HL-60 (cell line): ENCODE data around the gene TIMM44.

Experiments
- GABPA ChIP-seq: IDR thresholded peaks from 2 replicates; pipeline ENCODE4 v1.6.1; 2012; ENCODE audit warnings: low read depth
- POLR2AphosphoS5 ChIP-seq: IDR thresholded peaks from 2 replicates; pipeline ENCODE4 v1.6.1; 2012; ENCODE audit warnings: low read depth
- TF ChIP-seq, protein P1 (sequence below): IDR thresholded peaks from one replicate; pipeline ENCODE4 v1.5.1; 2011; ENCODE audit warnings: low read length, control low read depth, inconsistent platforms; ENCODE audit not compliant: insufficient read depth
- TF ChIP-seq, protein P2 (sequence below): IDR thresholded peaks from 2 replicates; pipeline ENCODE4 v1.6.1; 2012; ENCODE audit warnings: low read depth; ENCODE audit not compliant: insufficient replicate concordance

DNA sequence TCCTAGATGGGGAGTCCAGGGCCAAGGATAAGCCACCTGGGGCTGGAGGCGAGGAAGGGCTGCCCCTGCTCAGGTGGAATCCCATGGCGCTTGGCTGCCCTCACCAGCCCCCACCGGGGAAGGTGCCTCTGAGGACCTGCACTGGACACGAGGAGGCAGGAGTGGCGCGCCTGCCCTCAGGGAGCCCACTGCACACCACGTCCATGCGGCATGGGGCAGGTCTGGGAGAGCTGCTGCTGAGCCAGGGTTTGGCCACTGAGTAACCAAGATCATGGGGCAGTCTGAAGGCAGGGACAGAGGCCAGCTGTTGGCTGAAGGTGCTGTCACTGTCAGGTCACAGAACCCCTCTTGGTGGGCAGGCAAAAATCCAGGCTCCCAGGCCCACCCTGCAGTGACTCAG lies 36.1 kb upstream of the TIMM44 start:
- TF ChIP-seq POLR2AphosphoS5 = no peak
- TF ChIP-seq, protein P1, sequence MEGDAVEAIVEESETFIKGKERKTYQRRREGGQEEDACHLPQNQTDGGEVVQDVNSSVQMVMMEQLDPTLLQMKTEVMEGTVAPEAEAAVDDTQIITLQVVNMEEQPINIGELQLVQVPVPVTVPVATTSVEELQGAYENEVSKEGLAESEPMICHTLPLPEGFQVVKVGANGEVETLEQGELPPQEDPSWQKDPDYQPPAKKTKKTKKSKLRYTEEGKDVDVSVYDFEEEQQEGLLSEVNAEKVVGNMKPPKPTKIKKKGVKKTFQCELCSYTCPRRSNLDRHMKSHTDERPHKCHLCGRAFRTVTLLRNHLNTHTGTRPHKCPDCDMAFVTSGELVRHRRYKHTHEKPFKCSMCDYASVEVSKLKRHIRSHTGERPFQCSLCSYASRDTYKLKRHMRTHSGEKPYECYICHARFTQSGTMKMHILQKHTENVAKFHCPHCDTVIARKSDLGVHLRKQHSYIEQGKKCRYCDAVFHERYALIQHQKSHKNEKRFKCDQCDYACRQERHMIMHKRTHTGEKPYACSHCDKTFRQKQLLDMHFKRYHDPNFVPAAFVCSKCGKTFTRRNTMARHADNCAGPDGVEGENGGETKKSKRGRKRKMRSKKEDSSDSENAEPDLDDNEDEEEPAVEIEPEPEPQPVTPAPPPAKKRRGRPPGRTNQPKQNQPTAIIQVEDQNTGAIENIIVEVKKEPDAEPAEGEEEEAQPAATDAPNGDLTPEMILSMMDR = no peak
- TF ChIP-seq, protein P2, sequence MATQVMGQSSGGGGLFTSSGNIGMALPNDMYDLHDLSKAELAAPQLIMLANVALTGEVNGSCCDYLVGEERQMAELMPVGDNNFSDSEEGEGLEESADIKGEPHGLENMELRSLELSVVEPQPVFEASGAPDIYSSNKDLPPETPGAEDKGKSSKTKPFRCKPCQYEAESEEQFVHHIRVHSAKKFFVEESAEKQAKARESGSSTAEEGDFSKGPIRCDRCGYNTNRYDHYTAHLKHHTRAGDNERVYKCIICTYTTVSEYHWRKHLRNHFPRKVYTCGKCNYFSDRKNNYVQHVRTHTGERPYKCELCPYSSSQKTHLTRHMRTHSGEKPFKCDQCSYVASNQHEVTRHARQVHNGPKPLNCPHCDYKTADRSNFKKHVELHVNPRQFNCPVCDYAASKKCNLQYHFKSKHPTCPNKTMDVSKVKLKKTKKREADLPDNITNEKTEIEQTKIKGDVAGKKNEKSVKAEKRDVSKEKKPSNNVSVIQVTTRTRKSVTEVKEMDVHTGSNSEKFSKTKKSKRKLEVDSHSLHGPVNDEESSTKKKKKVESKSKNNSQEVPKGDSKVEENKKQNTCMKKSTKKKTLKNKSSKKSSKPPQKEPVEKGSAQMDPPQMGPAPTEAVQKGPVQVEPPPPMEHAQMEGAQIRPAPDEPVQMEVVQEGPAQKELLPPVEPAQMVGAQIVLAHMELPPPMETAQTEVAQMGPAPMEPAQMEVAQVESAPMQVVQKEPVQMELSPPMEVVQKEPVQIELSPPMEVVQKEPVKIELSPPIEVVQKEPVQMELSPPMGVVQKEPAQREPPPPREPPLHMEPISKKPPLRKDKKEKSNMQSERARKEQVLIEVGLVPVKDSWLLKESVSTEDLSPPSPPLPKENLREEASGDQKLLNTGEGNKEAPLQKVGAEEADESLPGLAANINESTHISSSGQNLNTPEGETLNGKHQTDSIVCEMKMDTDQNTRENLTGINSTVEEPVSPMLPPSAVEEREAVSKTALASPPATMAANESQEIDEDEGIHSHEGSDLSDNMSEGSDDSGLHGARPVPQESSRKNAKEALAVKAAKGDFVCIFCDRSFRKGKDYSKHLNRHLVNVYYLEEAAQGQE = no peak
- TF ChIP-seq GABPA = no peak
